K562 (cell line): ENCODE measurements around the gene HCN1. TPM values are rescaled to one million over a fixed set of nuclear protein-coding genes. Genes with fewer than 3 reads are reported as not detected.

Experiments used
- ATAC-seq: fragments of 200-7000 bp; cut with Tn5 transposase; 3 replicates; pipeline ENCODE4 v1.9.1; 2020; ENCODE audit warnings: moderate library complexity
- BruUV-seq: library from RNA; stranded (reverse); fragments of 400-500 nt; replicated peaks from 2 replicates; lab custom pipeline; 2021; lab: Mats Ljungman, UMichigan
- CTCF ChIA-PET: fragments of 300-600 bp; formaldehyde crosslinking; extraction: SDS; loops from one replicate; lab custom pipeline; 2021; ENCODE audit warnings: low intra/inter-chr PET ratio; lab: Yijun Ruan, JAX
- POLR2A ChIA-PET: fragments of 300-600, 350-650 bp; sonication (Branson Sonifier 250); formaldehyde crosslinking; extraction: SDS; loops from one replicate; lab custom pipeline; 2021; ENCODE audit warnings: antibody characterized with exemption, inconsistent platforms; lab: Yijun Ruan, JAX
- DNase-seq, 4 experiments: peaks; one replicate each; pipeline versions ENCODE4 v3.0.0 to v3.0.0-alpha.2; 2011 to 2018; ENCODE audit warnings: low spot score in 3 of 4, mixed read lengths in 3 of 4; ENCODE audit errors: extremely low read depth in 1 of 4
- FAIRE-seq: peaks from 2 replicates; lab custom pipeline; 2011; peaks lifted over from hg19 to GRCh38; lab: Jason Lieb, UNC
- H2AFZ ChIP-seq: 2 replicates; pipeline ENCODE4 v1.6.0; 2011; ENCODE audit warnings: low read depth, low read length, control low read depth, inconsistent platforms
- H3K27ac ChIP-seq: fragments of 200-600 bp; 3 replicates; pipeline ENCODE4 v1.8.0; 2011; ENCODE audit warnings: low read depth, mild to moderate bottlenecking, control low read depth, inconsistent platforms, low read length, moderate library complexity, mixed read lengths; ENCODE audit errors: extremely low read depth
- H3K27me3 ChIP-seq, 2 experiments: fragments of 300-600 bp in 1 of 2; 2 replicates in 1 of 2; 3 replicates in 1 of 2; pipeline versions ENCODE4 v1.6.0 to v1.8.0; 2011; ENCODE audit warnings: inconsistent platforms in 2 of 2, low read length in 2 of 2, mild to moderate bottlenecking in 1 of 2, mixed read lengths in 1 of 2, moderate library complexity in 1 of 2; ENCODE audit not compliant: control insufficient read depth in 2 of 2, insufficient read depth in 2 of 2
- H3K36me3 ChIP-seq: fragments of 300-600 bp; 3 replicates; pipeline ENCODE4 v1.8.0; 2011; ENCODE audit warnings: mild to moderate bottlenecking, low read length, inconsistent platforms; ENCODE audit not compliant: control insufficient read depth, insufficient read depth
- H3K4me1 ChIP-seq, 2 experiments: fragments of 200-600 bp in 1 of 2; replicated peaks in 1 of 2; 2 replicates in 1 of 2; 3 replicates in 1 of 2; pipeline versions ENCODE4 v1.5.1 to v1.8.0; 2011; ENCODE audit warnings: inconsistent platforms in 2 of 2, low read length in 2 of 2, mild to moderate bottlenecking in 1 of 2, mixed read lengths in 1 of 2, moderate library complexity in 1 of 2; ENCODE audit not compliant: control insufficient read depth in 2 of 2, insufficient read depth in 2 of 2
- H3K4me2 ChIP-seq: 2 replicates; pipeline ENCODE4 v1.6.1; 2011; ENCODE audit warnings: low read length, control low read depth, inconsistent platforms, mixed read lengths; ENCODE audit not compliant: insufficient read depth
- H3K4me3 ChIP-seq: fragments of 200-600 bp; sonication (generic), shearing (Covaris generic); 2 replicates; pipeline ENCODE4 v1.5.1; 2016; ENCODE audit warnings: control low read depth, inconsistent platforms
- H3K79me2 ChIP-seq: fragments of 200-600 bp; 3 replicates; pipeline ENCODE4 v1.8.0; 2011; ENCODE audit warnings: low read length, inconsistent platforms; ENCODE audit not compliant: control insufficient read depth, insufficient read depth
- H3K9ac ChIP-seq, 2 experiments: 2 replicates each; pipeline versions ENCODE4 v1.6.0 to v1.6.1; 2011; ENCODE audit warnings: low read depth in 2 of 2, low read length in 2 of 2, control low read depth in 1 of 2, inconsistent platforms in 1 of 2, mild to moderate bottlenecking in 1 of 2, mixed read lengths in 1 of 2; ENCODE audit not compliant: insufficient read depth in 1 of 2
- H3K9me1 ChIP-seq: one replicate; pipeline ENCODE4 v1.6.0; 2011; ENCODE audit warnings: inconsistent platforms, mild to moderate bottlenecking, low read length, moderate library complexity; ENCODE audit not compliant: control insufficient read depth, insufficient read depth
- H3K9me3 ChIP-seq: replicated peaks from 2 replicates; pipeline ENCODE4 v1.5.1; 2011; ENCODE audit warnings: low read depth, low read length, inconsistent platforms; ENCODE audit not compliant: control insufficient read depth, insufficient read depth
- H4K20me1 ChIP-seq: replicated peaks from 2 replicates; pipeline ENCODE4 v1.6.1; 2011; ENCODE audit warnings: low read length, inconsistent platforms, mixed read lengths; ENCODE audit not compliant: control insufficient read depth, insufficient read depth
- ARID1B ChIP-seq: fragments of 450-650 bp; IDR thresholded peaks from 2 replicates; pipeline ENCODE4 v1.6.1; 2016; ENCODE audit warnings: antibody characterized with exemption, mild to moderate bottlenecking, inconsistent platforms
- BCLAF1 ChIP-seq, 2 experiments: fragments of 450-650 bp in 1 of 2; IDR thresholded peaks; 2 replicates each; pipeline ENCODE4 v1.6.1; 2011 to 2017; ENCODE audit warnings: low read depth in 2 of 2, antibody characterized with exemption in 1 of 2, borderline replicate concordance in 1 of 2, low read length in 1 of 2, mild to moderate bottlenecking in 1 of 2, mixed read lengths in 1 of 2; ENCODE audit not compliant: control insufficient read depth in 1 of 2
- CBFA2T3 ChIP-seq: fragments of 450-650 bp; IDR thresholded peaks from 2 replicates; pipeline ENCODE4 v1.6.1; 2017
- CEBPZ ChIP-seq: fragments of 150-350 bp; IDR thresholded peaks from 2 replicates; pipeline ENCODE4 v1.6.1; 2014; ENCODE audit warnings: low read depth, mild to moderate bottlenecking, low read length, borderline replicate concordance
- DIDO1 ChIP-seq: fragments of 450-650 bp; IDR thresholded peaks from 2 replicates; pipeline ENCODE4 v1.6.1; 2016; ENCODE audit warnings: low read depth, missing biosample characterization, missing genetic modification characterization
- HCFC1 ChIP-seq: IDR thresholded peaks from 2 replicates; pipeline ENCODE4 v1.6.1; 2012; ENCODE audit warnings: low read depth, low read length, improper control_type of control experiment
- NBN ChIP-seq: fragments of 450-650 bp; IDR thresholded peaks from 2 replicates; pipeline ENCODE4 v1.6.1; 2016; ENCODE audit warnings: low read depth, mild to moderate bottlenecking
- NR2C1 ChIP-seq, 2 experiments: fragments of 450-650 bp; IDR thresholded peaks; 2 replicates each; pipeline ENCODE4 v1.6.1; 2017; ENCODE audit warnings: mild to moderate bottlenecking in 2 of 2, antibody characterized with exemption in 1 of 2, inconsistent platforms in 1 of 2, missing compliant biosample characterization in 1 of 2, missing genetic modification characterization in 1 of 2
- PHF20 ChIP-seq: fragments of 450-650 bp; IDR thresholded peaks from 2 replicates; pipeline ENCODE4 v1.6.1; 2018; ENCODE audit not compliant: partially characterized antibody
- PTBP1 ChIP-seq: fragments of 200-400 bp; formaldehyde crosslinking; IDR thresholded peaks from 2 replicates; pipeline ENCODE4 v1.6.1; 2017; ENCODE audit warnings: low read depth, low read length
- RAD51 ChIP-seq: fragments of 450-650 bp; IDR thresholded peaks from 2 replicates; pipeline ENCODE4 v1.7.1; 2016; ENCODE audit warnings: low read depth, mild to moderate bottlenecking, borderline replicate concordance
- RFX5 ChIP-seq: IDR thresholded peaks from 2 replicates; pipeline ENCODE4 v1.6.1; 2011; ENCODE audit warnings: low read depth, mild to moderate bottlenecking, improper control_type of control experiment, low read length
- TAF1 ChIP-seq: IDR thresholded peaks from 2 replicates; pipeline ENCODE4 v1.6.1; 2011; ENCODE audit warnings: mild to moderate bottlenecking, low read length, moderate library complexity; ENCODE audit not compliant: insufficient read depth, control insufficient read depth, severe bottlenecking; ENCODE audit errors: extremely low read depth
- WHSC1 ChIP-seq: IDR thresholded peaks from one replicate; pipeline ENCODE4 v1.6.1; 2012; ENCODE audit warnings: low read length, control low read depth, inconsistent platforms
- ZBED1 ChIP-seq: IDR thresholded peaks from 2 replicates; pipeline ENCODE4 v1.6.1; 2014
- ZNF121 ChIP-seq: sonication (generic); formaldehyde crosslinking; conservative IDR thresholded peaks from 2 replicates; pipeline ENCODE4 v1.8.0; 2022; ENCODE audit warnings: missing genetic modification reagents
- ZNF165 ChIP-seq: fragments of 250-450 bp; sonication (Bioruptor Pico); IDR thresholded peaks from 2 replicates; pipeline ENCODE4 v1.4.0; 2020; ENCODE audit warnings: borderline replicate concordance
- ZNF717 ChIP-seq: fragments of 250-450 bp; sonication (Bioruptor Pico); IDR thresholded peaks from 2 replicates; pipeline ENCODE4 v1.5.0; 2021
- WGBS: fragments of 100-300 bp; shearing (Covaris generic); methylation state at CpG from one replicate; pipeline ENCODE4 v1.1.6; 2016; ENCODE audit warnings: low coverage, mixed read lengths; ENCODE audit not compliant: insufficient coverage; ENCODE audit errors: missing lambda C conversion rate; 5-methylcytosine and 5-hydroxymethylcytosine counted together
- in situ Hi-C: fragments of 300-500 bp; cut with MboI; formaldehyde crosslinking; loops from 4 replicates; pipeline ENCODE4 v1.15.0; 2018; ENCODE audit warnings: inconsistent platforms, mixed read lengths
- intact Hi-C: fragments of 100-400 bp; cut with micrococcal nuclease; formaldehyde crosslinking; loops from 2 replicates; pipeline ENCODE4 v1.14.2; 2022
- polyA plus RNA-seq, 8 experiments: library from polyadenylated mRNA; depleted of rRNA in 4 of 8; stranded (reverse) in 5 of 8; unstranded in 3 of 8; fragments of >200 nt; fragmentation: Nextera tagmentation in 2 of 8; fragmentation: Illumina TruSeq in 1 of 8; extraction: Ambion mirVana in 2 of 8; extraction: Trizol in 1 of 8; gene quantifications; 2 replicates each; pipeline versions ENCODE4 v1.2.1 to v1.2.3, GENCODE V29; 2011 to 2014; ENCODE audit warnings: inconsistent platforms in 1 of 8, missing spikeins in 1 of 8
- total RNA-seq, 7 experiments: library from RNA; depleted of rRNA in 6 of 7; stranded (reverse); fragments of >200 nt in 6 of 7; fragmentation: Illumina TruSeq in 2 of 7; extraction: Trizol in 2 of 7; gene quantifications; 2 replicates each; pipeline versions ENCODE4 v1.2.1 to v1.2.3, GENCODE V29; 2011 to 2021; ENCODE audit warnings: low replicate concordance in 1 of 7

HCN1 gene
- total and polyA plus RNA-seq, 9 of the 15 experiments (the other 6 are each of a cell fraction or from before 2014, with no cell fraction given), result not detected

GRCh38 chr5:45680950-45681349 lies 15.2 kb downstream of the HCN1 start (continued):
- no peak for TF ChIP-seq DIDO1 (tag)
- TF ChIP-seq WHSC1, result no peak
- no peak for TF ChIP-seq NBN
- no peak for TF ChIP-seq CBFA2T3
- no peak for TF ChIP-seq ZNF121 (CRISPR knock-in tag)
- TF ChIP-seq RFX5, result no peak

GRCh38 chr5:45677524-45677923 lies 18.7 kb downstream of the HCN1 start:
- no peaks in the 10 kb centered on the region for H3K9me1 ChIP-seq
- intact Hi-C loops, result no loop called here
- H3K27me3 ChIP-seq, result no peaks in the 10 kb centered on the region
- no peak overlapping the region for H3K4me3 ChIP-seq
- no peaks in the 10 kb centered on the region for H3K4me1 ChIP-seq
- no peaks in the 10 kb centered on the region for H4K20me1 ChIP-seq
- ChIA-PET POLR2A (no interaction called here), CTCF (no interaction called here)
- BruUV-seq, result no TSS peak
- H3K9ac ChIP-seq, result no peak overlapping the region
- WGBS, result 0% methylated on average over 2 of the region's 2 CpGs
- FAIRE-seq (no peak), ATAC-seq (no peak), DNase-seq (no peak)
- in situ Hi-C loops, result no loop called here
- H3K9me3 ChIP-seq, result 0 out of 2 replicates have a peak, but pooled peaks cover 1% of the 10 kb centered on the region
- H3K4me2 ChIP-seq, result no peak overlapping the region
- H3K79me2 ChIP-seq, result no peaks in the 10 kb centered on the region
- no peak overlapping the region for H3K27ac ChIP-seq
- no peak overlapping the region for H2AFZ ChIP-seq
- no peaks in the 10 kb centered on the region for H3K36me3 ChIP-seq
- no peak for TF ChIP-seq ZNF165 (CRISPR knock-in tag)
- no peak for TF ChIP-seq BCLAF1 (IDR thresholded peaks at IDR 0.05; ENCODE audit: borderline replicate concordance in 1 of 2, control insufficient read depth in 1 of 2, low read depth in 2 of 2, low read length in 1 of 2)
- TF ChIP-seq HCFC1, result no peak
- TF ChIP-seq ZNF717 (CRISPR knock-in tag), result no peak
- TF ChIP-seq TAF1, result no peak
- no peak for TF ChIP-seq ZBED1
- TF ChIP-seq NR2C1 (IDR thresholded peaks at IDR 0.05), result no peak
- TF ChIP-seq NR2C1 (tag; IDR thresholded peaks at IDR 0.05), result no peak
- no peak for TF ChIP-seq PTBP1
- no peak for TF ChIP-seq CEBPZ
- no peak for TF ChIP-seq PHF20
- no peak for TF ChIP-seq RAD51
- no peak for TF ChIP-seq ARID1B
